HG03520 (cell line): ENCODE data around the gene RIMBP3C.
A peak's percentile ranks its signal among the peaks of the same experiment; 100 is the strongest.
"Not testable (repeated sequence)": the region's sequence is repeated elsewhere in the genome, so short reads cannot be mapped to it uniquely, and the experiment has no call there.

Source experiments
- ATAC-seq: cut with Tn5 transposase; IDR thresholded peaks from one replicate; pipeline ENCODE4 v1.9.1; 2021; ENCODE audit warnings: mild to moderate bottlenecking, moderate library complexity; ENCODE audit not compliant: unreplicated experiment

RIMBP3C gene

DNA sequence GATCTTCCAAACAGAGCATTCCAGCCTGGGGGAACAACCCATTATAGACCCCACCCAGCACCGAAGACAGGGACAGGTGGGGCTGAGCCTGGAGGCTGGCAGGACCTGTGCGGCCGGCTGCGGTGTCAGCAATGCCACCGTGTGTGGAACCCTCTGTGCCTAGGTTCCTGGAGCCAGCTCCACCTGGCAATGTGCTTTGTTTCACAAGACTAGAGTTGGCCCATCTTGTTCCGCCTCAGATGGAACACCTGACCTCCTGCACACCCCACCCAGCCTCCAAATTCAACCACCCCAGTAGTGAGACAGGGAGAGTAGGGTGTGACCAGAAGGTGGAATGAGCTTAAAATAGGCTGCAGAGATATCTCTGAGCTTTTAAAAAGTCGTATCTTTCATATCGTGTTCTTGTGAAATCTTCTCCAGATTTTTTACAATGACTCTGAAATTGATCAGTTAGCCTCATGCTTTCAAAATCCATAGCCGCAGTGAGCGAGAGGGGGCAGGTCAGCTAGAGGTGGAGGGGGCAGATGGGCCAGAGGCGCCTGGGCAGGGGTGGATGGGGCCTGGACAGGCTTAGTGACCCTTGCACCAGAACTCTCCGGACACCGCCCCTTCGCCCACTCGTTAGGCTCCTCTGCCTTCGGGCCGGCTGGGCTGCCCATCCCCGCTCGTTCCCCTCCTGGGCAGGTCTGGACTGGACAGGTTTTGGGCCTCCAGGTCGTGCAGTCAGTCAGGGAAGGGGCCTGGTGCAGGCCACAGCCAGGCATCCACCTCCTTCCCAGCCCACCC is 18.2 kb downstream of the RIMBP3C start:
- not testable (repeated sequence) for ATAC-seq

GRCh38 chr22:21531525-21531924 is 19.7 kb downstream of the RIMBP3C start:
- ATAC-seq, result not testable (repeated sequence)

- ATAC-seq, result not testable (repeated sequence)
Observed at GRCh38 chr22:21526705-21527500, 24.4 kb downstream of the RIMBP3C start.

DNA sequence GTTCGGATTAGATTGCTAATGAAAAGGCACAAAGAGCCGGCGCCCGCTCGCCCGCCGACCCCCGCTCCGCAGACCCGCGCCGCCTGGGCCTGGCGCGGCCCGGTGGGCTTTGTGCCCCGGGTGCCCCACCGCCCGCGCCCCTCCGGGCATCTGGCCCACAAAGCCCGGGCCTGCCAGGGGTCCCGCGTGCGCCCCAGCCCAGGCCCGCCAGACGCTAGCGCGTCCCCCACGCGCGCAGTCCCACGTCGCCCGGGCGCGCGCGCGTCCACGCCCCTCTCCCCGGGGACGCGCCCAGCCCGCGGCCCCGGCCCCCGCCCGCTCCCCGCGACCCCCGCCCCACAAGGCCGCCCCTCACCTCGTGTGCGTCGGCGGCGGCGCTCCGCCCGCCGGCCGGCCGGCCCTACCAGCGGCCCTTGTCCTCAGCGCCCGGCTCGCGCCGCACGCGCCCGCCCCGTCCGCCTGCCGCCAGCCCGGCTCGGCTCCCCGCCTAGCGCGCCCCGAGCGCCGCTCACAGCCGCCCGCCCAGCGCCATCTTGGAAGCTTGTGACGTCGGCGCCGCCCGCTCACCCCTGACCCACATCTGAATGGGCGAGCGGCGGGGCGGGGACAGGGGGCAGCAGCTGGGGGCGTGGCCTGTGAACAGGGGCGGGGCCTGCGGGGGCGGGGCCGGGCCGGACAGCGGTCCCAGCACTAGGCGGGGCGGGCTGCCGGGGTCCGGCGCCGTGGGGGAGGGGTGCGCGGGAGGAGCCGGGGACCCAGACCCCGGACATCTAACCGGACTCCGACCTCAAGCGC is 34.1 kb downstream of the RIMBP3C start:
- peak; percentile 76 for ATAC-seq

GRCh38 chr22:21516522-21516921 is 34.7 kb downstream of the RIMBP3C start:
- ATAC-seq, result not testable (repeated sequence)

GRCh38 chr22:21515234-21515633 is 36.0 kb downstream of the RIMBP3C start:
- not testable (repeated sequence) for ATAC-seq

DNA sequence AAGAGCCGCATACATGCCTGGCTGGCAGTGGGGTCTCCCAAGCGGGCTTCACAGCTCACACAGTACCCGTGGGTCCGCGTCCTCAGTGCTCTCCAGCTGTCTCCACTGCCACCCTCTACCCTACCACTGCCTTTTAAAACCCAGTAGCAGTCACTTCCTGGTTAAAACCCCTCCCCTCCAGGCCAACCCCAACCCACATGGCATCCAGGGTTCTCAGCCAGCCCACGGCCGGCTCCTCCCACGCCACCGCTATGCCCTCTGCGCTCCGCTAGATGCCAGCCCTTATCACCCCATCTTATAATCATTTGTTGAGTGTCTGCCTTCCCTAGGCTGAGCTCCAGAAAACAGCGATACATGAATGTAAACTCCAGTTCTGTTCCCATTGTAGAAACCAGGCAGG is 37.1 kb downstream of the RIMBP3C start:
- ATAC-seq, result not testable (repeated sequence)

DNA sequence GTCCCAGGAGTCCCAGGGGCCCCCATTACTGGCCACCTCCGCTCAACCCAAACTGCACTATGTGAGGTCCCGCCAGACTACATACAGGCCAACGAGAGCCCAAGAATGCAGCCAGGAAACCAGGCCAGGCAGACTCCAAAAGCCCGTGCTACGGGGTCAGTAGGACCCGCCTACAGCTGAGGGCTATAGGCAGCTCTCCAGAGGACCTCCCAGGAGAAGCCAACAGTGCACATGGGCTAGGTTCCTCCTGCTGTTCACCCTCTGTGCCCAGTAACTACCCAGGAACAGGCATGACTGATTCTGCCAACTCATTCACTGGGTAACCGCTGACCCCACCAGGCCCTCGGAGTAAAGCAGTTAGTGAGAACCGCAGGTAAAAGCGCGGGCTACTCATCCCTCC is 39.2 kb downstream of the RIMBP3C start:
- ATAC-seq, result not testable (repeated sequence)

DNA sequence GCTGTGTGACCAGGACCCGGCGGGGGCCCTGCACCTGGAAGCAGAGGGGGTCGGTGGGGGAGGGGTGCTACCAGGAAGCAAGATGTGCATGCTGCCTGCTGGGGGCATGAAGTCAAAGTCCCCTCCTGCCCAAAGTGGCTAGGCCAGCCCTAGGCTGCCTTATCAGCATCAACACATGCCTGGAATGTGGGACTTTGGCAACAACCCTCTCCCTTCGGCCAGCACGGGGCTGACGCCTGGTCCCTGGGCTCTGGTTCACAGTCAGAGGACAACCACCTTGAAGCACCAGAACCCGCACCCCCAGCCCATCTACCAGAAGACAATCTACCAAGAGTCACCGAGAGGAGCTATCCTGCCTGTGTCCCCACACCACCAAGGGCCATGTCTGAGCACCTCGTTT is 40.9 kb downstream of the RIMBP3C start:
- ATAC-seq, result not testable (repeated sequence)

DNA sequence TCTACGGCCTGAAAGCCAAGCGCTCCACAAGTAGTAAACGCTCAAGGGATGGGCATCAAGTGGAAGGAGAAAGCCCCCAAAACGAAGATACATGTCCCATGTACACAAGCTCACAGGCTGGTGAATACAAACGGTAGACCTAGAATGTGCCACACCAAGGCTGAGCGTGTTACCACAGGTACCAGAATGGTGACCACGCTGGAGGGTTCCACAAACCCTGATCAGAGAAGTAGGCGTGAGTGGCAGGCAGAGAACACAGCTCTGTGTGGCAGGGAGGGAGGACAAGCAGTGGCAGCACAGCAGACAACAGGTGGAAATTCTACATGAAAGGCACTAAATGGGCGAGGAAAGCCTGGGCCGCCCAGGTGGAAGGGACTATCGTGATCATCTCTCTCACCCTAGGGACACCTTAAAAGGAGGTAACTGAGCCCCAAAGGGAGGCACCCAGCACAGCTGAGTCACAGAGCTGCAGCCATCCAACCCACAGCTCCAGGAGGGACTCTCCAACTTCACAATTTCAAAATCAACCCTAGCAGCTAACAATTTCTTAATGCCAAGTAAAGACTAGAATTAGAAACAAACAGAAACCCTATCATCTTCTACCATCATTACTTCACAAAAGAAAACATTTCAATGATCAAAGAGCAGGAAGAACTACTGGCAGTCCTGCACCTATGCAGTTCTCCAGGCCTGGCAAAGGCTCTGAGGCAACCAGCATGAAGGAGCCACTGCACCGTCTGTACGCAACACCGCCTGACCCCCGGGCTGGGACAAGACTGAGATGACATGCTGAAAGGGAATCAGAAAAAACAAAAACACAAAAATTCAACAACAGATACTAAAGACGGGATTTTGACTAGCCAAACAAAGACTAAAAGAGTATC is 51.4 kb downstream of the RIMBP3C start:
- ATAC-seq, result not testable (repeated sequence)

- ATAC-seq, result not testable (repeated sequence)
Observed at GRCh38 chr22:21498489-21498888, 52.8 kb downstream of the RIMBP3C start.

- ATAC-seq, result not testable (repeated sequence)
Observed at GRCh38 chr22:21497984-21498383, 53.3 kb downstream of the RIMBP3C start.
